ENCODE results near the gene CCDC91. TPM values are rescaled to one million over a fixed set of nuclear protein-coding genes. Genes with fewer than 3 reads are reported as not detected.

CCDC91 gene
- total RNA-seq, 1 experiment from 2014 or later: 26.9 TPM

GRCh38 chr12:28156804-28157203 lies 33.5 kb upstream of the CCDC91 start:
- TF ChIP-seq REST (IDR thresholded peaks at IDR 0.05; ENCODE audit: insufficient read depth in 1 of 2, low read depth in 2 of 2, low read length in 1 of 2) (no peak), TCF7L2 (IDR thresholded peaks at IDR 0.05; ENCODE audit: low read depth, low read length) (no peak), CTCF (IDR thresholded peaks at IDR 0.05) (no peak), POLR2AphosphoS5 (IDR thresholded peaks at IDR 0.05; ENCODE audit: low read depth, low read length) (no peak), SIN3A (IDR thresholded peaks at IDR 0.05; ENCODE audit: borderline replicate concordance, insufficient read depth, low read depth, low read length) (no peak)
- no TSS peak for BruUV-seq (replicated peaks)
- no peak overlapping the region for H3K27ac ChIP-seq (ENCODE audit: low read length)
- intact Hi-C loops (cut with micrococcal nuclease; ENCODE audit: unreplicated experiment) (no loop called here), in situ Hi-C loops (cut with HindIII; ENCODE audit: low pct_unique_long_range_greater_than_20kb, low sequenced_read_pairs) (no loop called here)
- no peak overlapping the region for H3K4me3 ChIP-seq (ENCODE audit: low read depth in 2 of 2, low read length in 2 of 2)
- POLR2A ChIA-PET: no interaction called here
- no peaks in the 10 kb centered on the region for H3K36me3 ChIP-seq (ENCODE audit: control insufficient read depth, insufficient read depth, low read length)
- no peak for ATAC-seq
- H3K9me3 ChIP-seq (ENCODE audit: control insufficient read depth, insufficient read depth, low read depth, low read length): no peaks in the 10 kb centered on the region
- CTCF ChIA-PET: no interaction called here
- H3K4me1 ChIP-seq (ENCODE audit: control insufficient read depth, insufficient read depth, low read length): no peaks in the 10 kb centered on the region
- H3K27me3 ChIP-seq (ENCODE audit: control insufficient read depth, insufficient read depth, low read length): no peaks in the 10 kb centered on the region
- DNase-seq (ENCODE audit: low read depth, low spot score): no peak

GRCh38 chr12:28158353-28158752 lies 31.9 kb upstream of the CCDC91 start:
- POLR2A ChIA-PET: no interaction called here
- CTCF ChIA-PET: no interaction called here
- ATAC-seq: no peak
- Histone ChIP-seq H3K4me3 (ENCODE audit: low read depth in 2 of 2, low read length in 2 of 2) (no peak overlapping the region), H3K27ac (ENCODE audit: low read length) (no peak overlapping the region), H3K36me3 (ENCODE audit: control insufficient read depth, insufficient read depth, low read length) (no peaks in the 10 kb centered on the region), H3K27me3 (ENCODE audit: control insufficient read depth, insufficient read depth, low read length) (no peaks in the 10 kb centered on the region), H3K9me3 (ENCODE audit: control insufficient read depth, insufficient read depth, low read depth, low read length) (no peaks in the 10 kb centered on the region; the same call in 1 of the 2 replicates), H3K4me1 (ENCODE audit: control insufficient read depth, insufficient read depth, low read length) (no peaks in the 10 kb centered on the region)
- in situ Hi-C loops (cut with HindIII; ENCODE audit: low pct_unique_long_range_greater_than_20kb, low sequenced_read_pairs): no loop called here
- intact Hi-C loops (cut with micrococcal nuclease; ENCODE audit: unreplicated experiment): no loop called here
- no peak for DNase-seq (ENCODE audit: low read depth, low spot score)
- no TSS peak for BruUV-seq (replicated peaks)
- TF ChIP-seq TCF7L2 (IDR thresholded peaks at IDR 0.05; ENCODE audit: low read depth, low read length) (no peak), POLR2AphosphoS5 (IDR thresholded peaks at IDR 0.05; ENCODE audit: low read depth, low read length) (no peak), CTCF (IDR thresholded peaks at IDR 0.05) (no peak), SIN3A (IDR thresholded peaks at IDR 0.05; ENCODE audit: borderline replicate concordance, insufficient read depth, low read depth, low read length) (no peak), REST (IDR thresholded peaks at IDR 0.05; ENCODE audit: insufficient read depth in 1 of 2, low read depth in 2 of 2, low read length in 1 of 2) (no peak)
